HG03108 (cell line): ENCODE results near the gene DBT.
"Not testable (repeated sequence)": the region's sequence is repeated elsewhere in the genome, so short reads cannot be mapped to it uniquely, and the experiment has no call there.

Experiments
- ATAC-seq: cut with Tn5 transposase; IDR thresholded peaks from one replicate; pipeline ENCODE4 v1.9.1; 2021; ENCODE audit warnings: moderate library complexity; ENCODE audit not compliant: unreplicated experiment

The DBT gene

GRCh38 chr1:100252901-100253300, 3.3 kb upstream of the DBT start:
- ATAC-seq, result no peak

GRCh38 chr1:100250807-100251206, 1.2 kb upstream of the DBT start:
- no peak for ATAC-seq

GRCh38 chr1:100250264-100250663, 630 bp upstream of the DBT start:
- no peak for ATAC-seq

GRCh38 chr1:100249155-100249536, 488 bp downstream of the DBT start:
- no peak for ATAC-seq

- ATAC-seq, result no peak
Observed at GRCh38 chr1:100246738-100247137, 2.9 kb downstream of the DBT start.

- ATAC-seq, result no peak
Observed at GRCh38 chr1:100240631-100241030, 9.0 kb downstream of the DBT start.

GRCh38 chr1:100239961-100240360, 9.7 kb downstream of the DBT start:
- ATAC-seq, result no peak

GRCh38 chr1:100237091-100237490, 12.5 kb downstream of the DBT start:
- ATAC-seq, result no peak

- no peak for ATAC-seq
Observed at GRCh38 chr1:100234432-100234831, 15.2 kb downstream of the DBT start.

- not testable (repeated sequence) for ATAC-seq
Observed at GRCh38 chr1:100233566-100233965, 16.1 kb downstream of the DBT start.

GRCh38 chr1:100232156-100232555, 17.5 kb downstream of the DBT start:
- no peak for ATAC-seq

GRCh38 chr1:100231721-100232120, 17.9 kb downstream of the DBT start:
- no peak for ATAC-seq

- no peak for ATAC-seq
Observed at GRCh38 chr1:100230765-100231164, 18.9 kb downstream of the DBT start.

- ATAC-seq, result no peak
Observed at GRCh38 chr1:100229681-100230443, 19.8 kb downstream of the DBT start.

GRCh38 chr1:100222428-100222827, 27.2 kb downstream of the DBT start:
- no peak for ATAC-seq

- ATAC-seq, result no peak
Observed at GRCh38 chr1:100219883-100220282, 29.8 kb downstream of the DBT start.

- ATAC-seq, result no peak
Observed at GRCh38 chr1:100219457-100219856, 30.2 kb downstream of the DBT start.

GRCh38 chr1:100217834-100218233, 31.8 kb downstream of the DBT start:
- no peak for ATAC-seq

- no peak for ATAC-seq
Observed at GRCh38 chr1:100215101-100215500, 34.5 kb downstream of the DBT start.

- no peak for ATAC-seq
Observed at GRCh38 chr1:100213141-100213540, 36.5 kb downstream of the DBT start.

- no peak for ATAC-seq
Observed at GRCh38 chr1:100206301-100206700, 43.3 kb downstream of the DBT start.

- ATAC-seq, result not testable (repeated sequence)
Observed at GRCh38 chr1:100205593-100205992, 44.0 kb downstream of the DBT start.

- not testable (repeated sequence) for ATAC-seq
Observed at GRCh38 chr1:100205103-100205502, 44.5 kb downstream of the DBT start.
